Measurements from ENCODE around the gene KRT79.

DNA sequence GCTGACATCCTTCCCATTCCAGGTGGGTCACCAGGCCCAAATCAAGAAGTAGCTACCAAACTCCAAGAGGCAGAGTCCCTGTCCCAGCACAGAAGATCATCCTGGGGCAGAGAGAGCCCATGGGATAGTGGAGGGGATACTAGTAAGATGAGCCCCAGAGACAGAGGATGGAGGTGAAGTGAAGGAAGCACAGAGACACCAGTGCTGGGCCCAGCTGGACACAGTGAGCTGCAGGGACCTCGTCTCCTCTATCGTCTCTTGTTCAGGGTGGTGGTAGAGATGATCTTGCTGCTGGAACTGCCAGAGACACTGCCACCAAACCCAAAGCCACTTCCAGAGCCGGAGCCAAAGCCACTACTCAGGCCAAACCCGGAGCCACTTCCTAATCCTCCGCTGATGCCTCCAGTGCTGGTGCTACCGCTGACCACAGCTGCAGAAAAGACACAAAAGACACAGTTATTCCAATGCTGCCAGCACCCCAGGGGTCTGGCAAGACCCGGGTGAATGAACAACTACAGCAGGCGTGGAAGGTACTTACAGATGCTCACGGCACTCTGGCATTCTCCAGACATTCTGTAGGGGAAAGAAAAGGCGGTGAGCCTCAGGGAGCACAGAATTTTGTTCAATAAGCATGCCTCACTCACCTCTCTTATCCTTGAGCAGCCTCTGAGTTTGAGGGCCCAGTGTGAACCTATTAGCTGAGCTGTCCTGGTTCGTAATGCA, 27.1 kb downstream of the KRT79 start:
- TF ChIP-seq BHLHE40 (IDR thresholded peaks at IDR 0.05; ENCODE audit: low read length), result no peak
- TF ChIP-seq ZBTB7A (IDR thresholded peaks at IDR 0.05; ENCODE audit: borderline replicate concordance, control insufficient read depth, low read depth, low read length), result no peak
- no peak for TF ChIP-seq FOXP1 (CRISPR knock-in tag; IDR thresholded peaks at IDR 0.05)
- TF ChIP-seq ETV6 (IDR thresholded peaks at IDR 0.05; ENCODE audit: borderline replicate concordance in 1 of 2, low read depth in 2 of 2, low read length in 1 of 2), result no peak
- TF ChIP-seq ETV6 (CRISPR knock-in tag; IDR thresholded peaks at IDR 0.05; ENCODE audit: borderline replicate concordance), result no peak
- no peak for TF ChIP-seq NRF1 (conservative IDR thresholded peaks at IDR 0.05 in 1 of 2, IDR thresholded peaks at IDR 0.05 in 1 of 2)
- TF ChIP-seq, protein P1, sequence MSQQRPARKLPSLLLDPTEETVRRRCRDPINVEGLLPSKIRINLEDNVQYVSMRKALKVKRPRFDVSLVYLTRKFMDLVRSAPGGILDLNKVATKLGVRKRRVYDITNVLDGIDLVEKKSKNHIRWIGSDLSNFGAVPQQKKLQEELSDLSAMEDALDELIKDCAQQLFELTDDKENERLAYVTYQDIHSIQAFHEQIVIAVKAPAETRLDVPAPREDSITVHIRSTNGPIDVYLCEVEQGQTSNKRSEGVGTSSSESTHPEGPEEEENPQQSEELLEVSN (IDR thresholded peaks at IDR 0.05; ENCODE audit: borderline replicate concordance in 1 of 2, extremely low read depth in 1 of 2, insufficient read depth in 1 of 2, insufficient read length in 1 of 2, low read depth in 1 of 2, low read length in 1 of 2, poor library complexity in 1 of 2, severe bottlenecking in 1 of 2), result no peak
- TF ChIP-seq NR2C2 (CRISPR knock-in tag; IDR thresholded peaks at IDR 0.05), result no peak
- TF ChIP-seq NR2C2 (tag; IDR thresholded peaks at IDR 0.05), result no peak
- no peak for TF ChIP-seq POLR2A (conservative IDR thresholded peaks at IDR 0.05)
- TF ChIP-seq NFXL1 (CRISPR knock-in tag; IDR thresholded peaks at IDR 0.05), result no peak

Measured in K562 (cell line).